Suprapubic skin (tissue), 4 donors: ENCODE measurements around the gene FAM131C. TPM values are rescaled to one million over a fixed set of nuclear protein-coding genes. Genes with fewer than 3 reads are reported as not detected.

Experiments
- DNase-seq, 2 donors: peaks; one replicate each; pipeline ENCODE4 v3.0.0-alpha.2; 2019; ENCODE audit warnings: low spot score in 2 of 2
- H3K27ac ChIP-seq: fragments of 200-600 bp; sonication (generic); one replicate; pipeline ENCODE4 v1.5.1; 2019
- H3K27me3 ChIP-seq: fragments of 200-600 bp; sonication (generic); one replicate; pipeline ENCODE4 v1.5.1; 2019
- H3K36me3 ChIP-seq: fragments of 200-600 bp; sonication (generic); one replicate; pipeline ENCODE4 v1.5.1; 2019
- H3K4me1 ChIP-seq: fragments of 200-600 bp; sonication (generic); one replicate; pipeline ENCODE4 v1.5.1; 2019
- H3K4me3 ChIP-seq: fragments of 200-600 bp; sonication (generic); one replicate; pipeline ENCODE4 v1.5.1; 2019; ENCODE audit warnings: mild to moderate bottlenecking
- H3K9me3 ChIP-seq: fragments of 200-600 bp; sonication (generic); one replicate; pipeline ENCODE4 v1.5.1; 2019
- CTCF ChIP-seq, 2 donors: fragments of 200-600 bp in 1 of 2; fragments of 450-650 bp in 1 of 2; sonication (generic) in 1 of 2; IDR thresholded peaks; one replicate each; pipeline ENCODE4 v1.5.1; 2016 to 2019; ENCODE audit warnings: antibody characterized with exemption in 2 of 2, mild to moderate bottlenecking in 1 of 2, moderate library complexity in 1 of 2
- EP300 ChIP-seq: sonication (generic); formaldehyde crosslinking; IDR thresholded peaks from one replicate; pipeline ENCODE4 v1.6.1; 2017; ENCODE audit warnings: antibody characterized with exemption
- POLR2A ChIP-seq, 2 donors: fragments of 450-650 bp; IDR thresholded peaks; one replicate each; pipeline ENCODE4 v1.6.1; 2017; ENCODE audit warnings: antibody characterized with exemption in 2 of 2, mild to moderate bottlenecking in 2 of 2, moderate library complexity in 2 of 2
- POLR2AphosphoS5 ChIP-seq, 3 donors: sonication (generic); formaldehyde crosslinking; IDR thresholded peaks; one replicate each; pipeline ENCODE4 v1.6.1; 2017; ENCODE audit warnings: antibody characterized with exemption in 3 of 3
- WGBS: methylation state at CpG from one replicate; pipeline ENCODE4 v1.1.5; 2018; 5-methylcytosine and 5-hydroxymethylcytosine counted together
- total RNA-seq, 4 donors: library from RNA; depleted of rRNA; stranded (reverse); fragments of >200 nt; gene quantifications; one replicate each; pipeline ENCODE4 v1.1.0, GENCODE V29; 2016

FAM131C gene
- total RNA-seq, 4 donors from 2014 or later = 0.72 to 1.6 (median 1.2) TPM; not detected in 1

DNA sequence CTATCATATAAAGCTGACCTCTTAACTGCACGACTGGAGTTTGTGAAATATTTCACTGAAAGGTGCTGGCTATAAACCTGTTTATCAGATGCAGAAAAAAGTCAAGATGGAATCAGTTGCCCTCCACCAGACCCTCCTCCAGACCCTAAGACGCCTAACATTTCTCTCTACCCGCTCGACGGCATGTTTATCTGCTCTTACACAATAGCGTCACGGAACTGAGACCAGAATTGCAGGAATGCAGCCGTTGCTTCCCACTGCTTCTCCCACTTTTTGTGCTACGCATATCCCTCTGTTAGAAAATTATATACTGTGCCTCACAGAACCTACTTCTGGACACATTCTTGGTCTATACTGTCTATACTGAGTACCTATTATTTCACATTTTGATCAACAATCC is 28.2 kb upstream of the FAM131C start:
- no peak overlapping the region for H3K4me3 ChIP-seq
- no peak for TF ChIP-seq EP300
- no peak for TF ChIP-seq POLR2A (IDR thresholded peaks at IDR 0.05)
- no peak for TF ChIP-seq CTCF (IDR thresholded peaks at IDR 0.05)
- TF ChIP-seq POLR2AphosphoS5 (IDR thresholded peaks at IDR 0.05) = no peak
- 69% methylated on average over 9 of the region's 9 CpGs for WGBS
- no peaks in the 10 kb centered on the region for H3K9me3 ChIP-seq
- H3K4me1 ChIP-seq = no peaks in the 10 kb centered on the region
- peaks cover 2% of the 10 kb centered on the region for H3K27me3 ChIP-seq
- no peaks in the 10 kb centered on the region for H3K36me3 ChIP-seq
- DNase-seq = no peak
- H3K27ac ChIP-seq = no peak overlapping the region

DNA sequence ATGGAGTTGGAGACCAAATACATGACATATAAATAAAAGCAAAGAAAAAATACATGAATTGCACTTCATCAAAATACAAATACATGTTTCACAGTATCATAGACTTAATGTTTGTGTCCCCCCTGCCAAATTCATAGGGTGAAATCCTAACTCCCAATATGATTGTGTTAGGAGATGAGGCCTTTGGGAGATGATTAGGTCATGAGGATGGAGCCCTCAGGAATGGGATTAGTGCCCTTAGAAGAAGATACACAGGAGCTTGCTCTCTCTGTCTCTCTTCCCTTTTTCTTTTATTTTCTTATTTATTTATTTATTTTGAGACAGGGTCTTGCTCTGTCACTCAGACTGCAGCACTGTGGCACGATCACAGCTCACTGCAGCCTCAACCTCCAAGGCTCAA is 26.0 kb upstream of the FAM131C start:
- TF ChIP-seq EP300 = no peak
- Histone ChIP-seq H3K36me3 (no peaks in the 10 kb centered on the region), H3K9me3 (no peaks in the 10 kb centered on the region), H3K27ac (no peak overlapping the region), H3K4me1 (no peaks in the 10 kb centered on the region), H3K27me3 (peaks cover 2% of the 10 kb centered on the region), H3K4me3 (no peak overlapping the region)
- 94% methylated on average over 1 of the region's 1 CpG for WGBS
- no peak for DNase-seq

DNA sequence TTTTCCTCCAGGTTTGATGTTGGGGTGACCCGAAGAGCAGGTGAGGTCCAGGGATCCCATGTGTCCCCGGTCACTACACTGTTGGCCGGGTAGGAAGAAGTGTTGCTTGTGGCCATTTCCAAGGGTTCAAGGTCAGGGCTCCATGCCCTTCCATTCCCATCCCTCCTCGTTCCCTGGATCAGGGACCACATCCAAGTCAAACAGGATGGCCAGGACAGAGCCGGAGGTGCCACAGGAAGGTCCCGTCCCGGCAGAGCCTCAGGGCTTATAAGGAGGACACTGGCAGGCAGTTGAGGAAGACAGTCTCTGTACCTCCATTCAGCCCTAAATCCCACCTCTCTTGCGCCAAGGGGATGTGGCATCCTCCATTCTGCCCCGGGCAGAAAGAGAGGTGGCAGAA is 22.0 kb upstream of the FAM131C start:
- no peaks in the 10 kb centered on the region for H3K27me3 ChIP-seq
- H3K36me3 ChIP-seq = no peaks in the 10 kb centered on the region
- H3K4me3 ChIP-seq = no peak overlapping the region
- peaks cover 23% of the 10 kb centered on the region for H3K4me1 ChIP-seq
- 70% methylated on average over 9 of the region's 9 CpGs for WGBS
- TF ChIP-seq POLR2A (IDR thresholded peaks at IDR 0.05) = no peak
- no peak for TF ChIP-seq EP300
- no peak for TF ChIP-seq POLR2AphosphoS5 (IDR thresholded peaks at IDR 0.05)
- no peak for TF ChIP-seq CTCF (IDR thresholded peaks at IDR 0.05)
- no peak for DNase-seq
- H3K27ac ChIP-seq = no peak overlapping the region
- no peaks in the 10 kb centered on the region for H3K9me3 ChIP-seq

- Histone ChIP-seq H3K9me3 (no peaks in the 10 kb centered on the region), H3K27me3 (no peaks in the 10 kb centered on the region), H3K4me1 (peaks cover 28% of the 10 kb centered on the region), H3K4me3 (no peak overlapping the region), H3K27ac (no peak overlapping the region), H3K36me3 (no peaks in the 10 kb centered on the region)
- TF ChIP-seq POLR2AphosphoS5 (IDR thresholded peaks at IDR 0.05) (no peak), POLR2A (IDR thresholded peaks at IDR 0.05) (no peak), CTCF (IDR thresholded peaks at IDR 0.05) (no peak), EP300 (no peak)
- no peak for DNase-seq
- WGBS = 90% methylated on average over 21 of the region's 21 CpGs
Measured at GRCh38 chr1:16094453-16095158, 21.2 kb upstream of the FAM131C start.

DNA sequence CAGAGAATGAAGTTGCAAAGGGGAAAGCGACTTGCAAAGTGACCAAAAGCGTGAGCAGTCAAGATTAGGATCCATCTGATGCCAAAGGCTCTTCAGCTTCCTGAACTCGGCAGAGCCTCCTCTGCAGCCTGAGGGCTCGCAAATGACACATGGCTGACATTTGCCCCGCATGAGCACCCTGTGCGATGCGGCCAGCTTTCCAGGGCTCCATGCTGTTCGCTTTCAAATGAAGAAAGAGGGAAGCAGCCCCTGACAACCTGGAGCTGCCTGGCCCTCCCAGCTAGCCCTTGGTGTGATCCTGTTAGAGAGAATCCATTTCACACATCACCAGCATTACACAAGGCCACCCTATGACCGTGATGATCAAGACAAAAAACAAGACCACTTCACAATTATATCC is 20.2 kb upstream of the FAM131C start:
- Histone ChIP-seq H3K9me3 (no peaks in the 10 kb centered on the region), H3K4me1 (peaks cover 37% of the 10 kb centered on the region), H3K27me3 (no peaks in the 10 kb centered on the region), H3K36me3 (no peaks in the 10 kb centered on the region), H3K4me3 (no peak overlapping the region), H3K27ac (no peak overlapping the region)
- TF ChIP-seq POLR2AphosphoS5 (IDR thresholded peaks at IDR 0.05) = no peak
- TF ChIP-seq CTCF (IDR thresholded peaks at IDR 0.05) = no peak
- no peak for TF ChIP-seq POLR2A (IDR thresholded peaks at IDR 0.05)
- no peak for TF ChIP-seq EP300
- WGBS = 71% methylated on average over 9 of the region's 9 CpGs
- DNase-seq = no peak
